Kidney capillary endothelial cell (primary cell): ENCODE results near the gene CSTPP1.
"Not testable (repeated sequence)": the region's sequence is repeated elsewhere in the genome, so short reads cannot be mapped to it uniquely, and the experiment has no call there.

Source experiments
- DNase-seq: peaks from one replicate; pipeline ENCODE4 v3.0.0-alpha.2; 2018; ENCODE audit warnings: low spot score

The CSTPP1 gene

GRCh38 chr11:47183031-47183856, 246.7 kb downstream of the CSTPP1 start:
- no peak for DNase-seq

DNA sequence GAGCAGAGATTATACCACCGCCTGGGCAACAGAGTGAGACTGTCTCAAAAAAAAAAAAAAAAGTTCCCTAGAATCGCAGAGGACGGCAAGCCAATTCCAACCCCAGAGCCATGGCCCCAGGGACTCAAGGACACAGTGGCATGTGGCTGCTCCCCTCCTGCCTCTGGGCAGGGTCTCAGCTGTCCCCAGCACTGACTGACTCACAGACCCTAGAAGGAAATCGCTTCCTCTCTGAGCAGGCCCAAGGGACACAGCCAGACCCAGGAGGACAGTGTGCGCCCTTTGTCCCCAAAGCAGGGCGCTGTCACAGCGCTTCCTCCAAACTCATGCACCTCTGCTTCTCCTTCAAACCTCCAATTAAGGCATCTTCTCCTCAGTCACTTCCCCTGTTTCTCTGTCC, 247.4 kb downstream of the CSTPP1 start:
- no peak for DNase-seq

DNA sequence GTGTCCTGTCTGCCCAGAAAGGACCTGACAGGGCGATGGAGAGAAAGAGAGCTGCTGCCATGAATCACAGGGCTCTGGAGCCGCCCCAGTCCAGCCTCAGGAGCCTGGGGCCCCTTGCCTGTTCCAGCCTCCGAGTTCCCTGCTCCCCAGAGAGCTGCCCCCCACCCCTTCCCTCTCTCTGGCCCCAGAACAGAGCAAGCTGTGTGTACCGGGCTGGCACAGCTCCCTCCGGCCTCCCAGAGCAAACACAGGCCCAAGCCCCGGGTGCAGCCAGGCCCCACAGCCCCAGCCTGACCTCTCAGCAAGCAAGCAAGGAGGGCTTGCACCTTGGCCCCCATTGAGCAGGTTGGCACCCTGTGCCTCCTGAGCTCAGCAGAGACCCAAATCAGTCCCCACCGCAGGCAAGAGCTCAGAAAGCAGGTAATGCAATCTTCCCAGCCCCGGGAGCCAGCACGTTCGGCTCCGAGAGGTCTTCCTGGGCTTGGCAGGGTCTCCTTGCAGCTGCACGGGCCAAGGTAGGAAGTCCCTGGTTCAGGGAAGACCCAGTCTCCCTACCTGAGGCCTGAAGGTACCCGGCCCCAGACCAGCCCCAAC, 248.2 kb downstream of the CSTPP1 start:
- DNase-seq: no peak

GRCh38 chr11:47185305-47186075, 248.9 kb downstream of the CSTPP1 start:
- DNase-seq: no peak

DNA sequence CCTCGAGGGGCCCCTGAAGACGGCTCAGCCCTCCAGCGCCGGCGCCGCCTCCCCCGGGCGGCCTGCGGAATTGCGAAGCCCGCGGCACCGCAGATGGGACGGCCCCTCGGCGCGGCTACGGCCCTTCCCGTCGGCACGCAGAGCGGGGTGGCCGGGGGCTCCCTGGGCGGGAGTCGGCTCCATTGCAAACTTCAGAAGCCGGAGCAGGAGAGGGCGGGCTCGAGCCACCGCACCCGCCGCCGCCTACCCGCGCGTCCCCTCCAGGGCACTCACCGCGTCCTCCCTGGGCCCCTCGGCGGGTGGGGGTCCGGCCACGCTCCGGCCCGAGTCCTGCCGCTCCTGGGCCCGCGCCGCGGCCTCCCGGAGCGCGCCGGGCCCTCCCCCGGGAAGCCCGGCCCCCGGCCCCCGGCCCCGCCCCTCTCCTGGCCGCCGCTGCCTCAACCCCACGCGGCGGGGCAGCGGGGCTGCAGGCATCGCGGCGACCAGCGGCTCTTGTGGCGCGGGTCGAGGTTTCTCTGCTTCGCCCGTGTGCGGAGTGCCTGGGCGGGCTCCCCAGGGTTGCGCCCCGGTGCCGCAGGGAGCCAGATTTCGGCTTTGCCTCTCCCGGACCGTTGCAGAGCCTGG, 249.6 kb downstream of the CSTPP1 start, which contains the start of gene PACSIN3:
Gene PACSIN3 (minus strand): TSS at position 359 of the 624 bp plus-strand sequence. CDS start 3,707 bp downstream, outside the sequence.
- no peak for DNase-seq

GRCh38 chr11:47186700-47187695, 250.4 kb downstream of the CSTPP1 start:
- DNase-seq: no peak

DNA sequence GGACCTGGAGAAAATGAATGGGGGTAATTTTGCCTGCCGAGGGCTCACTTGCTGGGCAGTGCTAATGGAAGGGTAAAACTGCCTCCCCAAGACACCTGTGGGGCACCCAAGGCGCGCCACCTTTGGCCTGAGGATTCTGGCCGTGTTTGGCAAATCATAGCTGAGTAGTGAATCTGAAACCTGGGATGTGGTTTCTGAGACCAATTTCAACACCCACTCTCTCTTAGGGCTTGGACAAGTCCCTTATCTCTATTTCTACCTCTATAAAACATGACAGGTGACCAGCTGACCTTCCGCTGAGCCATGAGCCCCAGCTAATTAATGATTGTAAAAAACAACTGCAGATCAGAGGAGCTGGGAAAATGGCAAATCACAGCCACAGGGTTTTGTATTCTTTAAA, 251.2 kb downstream of the CSTPP1 start:
- no peak for DNase-seq

- no peak for DNase-seq
Measured at GRCh38 chr11:47188259-47188658, 251.7 kb downstream of the CSTPP1 start.

DNA sequence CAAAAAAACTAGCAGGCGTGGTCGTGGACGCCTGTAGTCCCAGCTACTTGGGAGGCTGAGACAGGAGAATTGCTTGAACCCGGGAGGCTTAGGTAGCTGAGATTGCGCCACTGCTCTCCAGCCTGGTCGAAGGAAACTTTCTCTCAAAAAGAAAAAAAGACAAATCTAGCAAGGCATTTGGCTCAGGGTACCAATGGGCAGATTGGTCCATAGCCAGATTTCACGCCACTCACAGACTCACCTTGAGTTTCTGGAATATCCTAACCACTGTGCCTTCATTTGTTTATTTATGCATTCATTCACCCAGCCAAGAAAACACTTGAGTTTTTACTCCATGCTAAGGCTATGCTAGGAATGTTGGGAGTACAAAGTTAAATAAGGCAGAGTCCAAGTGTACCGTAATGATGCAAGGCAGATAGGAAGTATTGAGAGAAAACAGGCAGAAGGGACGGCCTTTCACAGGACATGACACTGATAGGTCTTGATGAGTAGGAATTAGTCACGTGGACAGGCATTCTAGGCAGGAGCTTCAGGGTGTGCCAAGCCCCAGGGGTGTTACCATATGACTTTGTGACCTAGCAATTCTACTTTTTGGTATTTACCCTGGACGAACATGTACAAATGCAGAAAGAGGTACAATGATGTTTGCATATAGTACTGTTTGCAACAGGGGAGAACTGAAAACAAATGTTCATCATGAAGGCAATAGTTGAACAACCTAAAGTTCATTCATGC, 252.7 kb downstream of the CSTPP1 start:
- no peak for DNase-seq

DNA sequence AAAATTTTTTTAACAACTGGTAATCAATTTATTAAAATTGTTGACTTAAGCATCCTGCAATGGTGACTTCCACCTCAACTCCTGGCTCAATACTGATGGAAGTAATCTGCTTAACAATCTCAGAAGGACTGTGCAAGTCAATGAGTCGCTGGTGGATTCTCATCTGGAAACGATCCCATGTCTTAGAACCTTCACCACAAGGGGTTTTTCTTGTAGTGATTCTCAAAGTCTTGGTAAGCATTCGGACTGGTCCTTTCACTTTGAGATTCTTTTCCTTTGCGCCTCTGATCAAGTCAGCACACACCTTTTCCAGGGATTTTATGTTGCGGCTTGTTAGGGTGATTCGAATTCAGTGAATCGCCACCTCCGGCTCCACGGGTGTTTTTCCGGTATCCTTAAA, 254.6 kb downstream of the CSTPP1 start:
- DNase-seq: not testable (repeated sequence)

- no peak for DNase-seq
Measured at GRCh38 chr11:47192111-47192510, 255.6 kb downstream of the CSTPP1 start.

GRCh38 chr11:47198161-47198560, 261.6 kb downstream of the CSTPP1 start:
- not testable (repeated sequence) for DNase-seq

- no peak for DNase-seq
Measured at GRCh38 chr11:47201015-47201414, 264.5 kb downstream of the CSTPP1 start.

GRCh38 chr11:47202576-47202975, 266.0 kb downstream of the CSTPP1 start:
- DNase-seq: no peak

DNA sequence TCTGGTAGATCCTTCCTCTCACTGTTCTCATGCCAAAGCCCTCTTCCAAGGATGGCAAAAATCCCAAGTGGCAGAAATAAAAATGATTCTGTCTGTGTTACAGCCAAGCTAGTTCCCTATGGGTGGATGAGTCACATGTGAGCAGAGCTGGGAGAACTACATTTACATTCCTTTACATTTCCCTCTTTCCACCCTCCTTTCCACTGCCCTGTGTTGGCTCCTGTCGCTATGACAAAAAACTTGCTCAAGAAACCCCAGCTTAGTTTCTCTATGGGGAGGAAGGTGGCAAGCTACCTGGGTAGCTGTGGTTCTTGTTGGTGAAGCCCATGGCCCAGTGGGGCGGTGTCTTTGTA, 268.1 kb downstream of the CSTPP1 start:
- DNase-seq: no peak

GRCh38 chr11:47206577-47206976, 270.0 kb downstream of the CSTPP1 start:
- DNase-seq: not testable (repeated sequence)

DNA sequence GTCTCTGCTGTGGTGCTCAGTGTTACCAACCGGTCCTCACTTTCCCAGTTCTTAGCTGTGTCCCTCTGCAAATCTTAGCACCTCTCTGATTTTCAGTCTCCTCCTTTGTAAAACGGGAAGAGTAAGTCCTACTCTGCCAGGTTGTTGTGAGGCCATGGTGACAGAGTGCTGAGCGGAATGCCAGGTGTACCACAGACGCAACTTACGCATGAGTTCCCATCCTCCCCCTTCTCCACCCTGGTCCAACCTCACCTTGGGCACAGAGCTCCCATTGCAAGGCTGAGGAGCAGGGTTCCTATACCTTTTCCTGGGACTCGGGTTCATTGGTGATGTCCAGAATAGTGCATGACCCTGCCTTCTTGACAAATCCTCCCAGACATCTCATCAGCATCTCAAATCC, 270.9 kb downstream of the CSTPP1 start:
- DNase-seq: no peak

- not testable (repeated sequence) for DNase-seq
Measured at GRCh38 chr11:47208008-47208552, 271.5 kb downstream of the CSTPP1 start.

DNA sequence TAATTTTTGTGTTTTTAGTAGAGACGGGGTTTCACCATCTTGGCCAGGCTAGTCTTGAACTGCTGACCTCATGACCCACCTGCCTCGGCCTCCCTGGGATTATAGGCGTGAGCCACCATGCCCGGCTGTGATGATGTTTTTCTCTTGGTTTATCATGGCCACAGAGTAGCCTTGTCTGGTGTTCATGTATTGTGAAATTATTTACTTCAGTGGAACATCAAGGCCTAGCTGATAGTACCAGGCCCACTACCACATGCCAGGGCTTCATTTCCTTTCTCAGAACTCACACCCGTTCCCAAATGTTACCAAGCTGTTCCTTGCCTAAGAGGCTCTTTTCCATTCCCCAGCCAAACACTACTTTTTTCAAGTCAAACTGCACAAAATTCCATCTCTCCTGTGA, 272.1 kb downstream of the CSTPP1 start:
- no peak for DNase-seq
